Endothelial cell of umbilical vein (primary cell): ENCODE data around the gene HAGH. TPM values are rescaled to one million over a fixed set of nuclear protein-coding genes. Genes with fewer than 3 reads are reported as not detected.

ENCODE experiments used
- BruUV-seq: library from RNA; stranded (reverse); fragments of 400-500 nt; replicated peaks from 2 replicates; lab custom pipeline; 2021; lab: Mats Ljungman, UMichigan
- CTCF ChIA-PET: fragments of 300-600, 350-600 bp; sonication (Branson Sonifier 250); formaldehyde crosslinking; loops from one replicate; lab custom pipeline; 2021; ENCODE audit warnings: antibody characterized with exemption, inconsistent platforms; lab: Charles Lee
- POLR2A ChIA-PET: fragments of 300-600, 350-600 bp; sonication (Branson Sonifier 250); formaldehyde crosslinking; loops from one replicate; lab custom pipeline; 2021; ENCODE audit warnings: antibody characterized with exemption, inconsistent platforms; lab: Charles Lee
- DNase-seq: peaks from one replicate; pipeline ENCODE4 v3.0.0-alpha.2; 2011; ENCODE audit warnings: low read depth, low spot score
- FAIRE-seq: peaks from 2 replicates; lab custom pipeline; 2011; peaks lifted over from hg19 to GRCh38; lab: Jason Lieb, UNC
- H2AFZ ChIP-seq: 2 replicates; pipeline ENCODE4 v1.6.0; 2012; ENCODE audit warnings: low read depth, low read length, control low read depth, inconsistent platforms
- H3K27ac ChIP-seq: 2 replicates; pipeline ENCODE4 v1.5.1; 2011; ENCODE audit warnings: low read depth, mild to moderate bottlenecking, control low read depth, low read length, moderate library complexity; ENCODE audit not compliant: insufficient read depth
- H3K27me3 ChIP-seq, 2 experiments: 2 replicates each; pipeline versions ENCODE4 v1.6.0 to v1.6.1; 2011; ENCODE audit warnings: low read length in 2 of 2, mixed read lengths in 1 of 2; ENCODE audit not compliant: control insufficient read depth in 2 of 2, insufficient read depth in 2 of 2
- H3K36me3 ChIP-seq, 2 experiments: 2 replicates in 1 of 2; 3 replicates in 1 of 2; pipeline ENCODE4 v1.5.1; 2011; ENCODE audit warnings: low read length in 2 of 2, mild to moderate bottlenecking in 1 of 2, moderate library complexity in 1 of 2; ENCODE audit not compliant: control insufficient read depth in 2 of 2, insufficient read depth in 2 of 2; ENCODE audit errors: extremely low read depth in 1 of 2
- H3K4me1 ChIP-seq: 3 replicates; pipeline ENCODE4 v1.5.1; 2011; ENCODE audit warnings: mild to moderate bottlenecking, low read length; ENCODE audit not compliant: control insufficient read depth, insufficient read depth; ENCODE audit errors: extremely low read depth
- H3K4me2 ChIP-seq: 2 replicates; pipeline ENCODE4 v1.6.1; 2011; ENCODE audit warnings: low read length, control low read depth, mixed read lengths; ENCODE audit not compliant: insufficient read depth
- H3K4me3 ChIP-seq, 3 experiments: fragments of 200-600 bp in 1 of 3; sonication (generic), shearing (Covaris generic) in 1 of 3; replicated peaks in 1 of 3; 2 replicates each; pipeline ENCODE4 v1.5.1; 2011 to 2016; ENCODE audit warnings: control low read depth in 3 of 3, low read length in 3 of 3, mild to moderate bottlenecking in 2 of 3, inconsistent platforms in 1 of 3, low read depth in 1 of 3, moderate library complexity in 1 of 3; ENCODE audit not compliant: insufficient read depth in 1 of 3
- H3K79me2 ChIP-seq: 2 replicates; pipeline ENCODE4 v1.6.0; 2012; ENCODE audit warnings: low read length, inconsistent platforms; ENCODE audit not compliant: control insufficient read depth, insufficient read depth
- H3K9ac ChIP-seq: replicated peaks from 2 replicates; pipeline ENCODE3; 2011; ENCODE audit warnings: low read length, control low read depth; ENCODE audit not compliant: insufficient read depth; ENCODE audit errors: extremely low read depth
- H3K9me1 ChIP-seq: replicated peaks from 3 replicates; pipeline ENCODE4 v1.6.0; 2011; ENCODE audit warnings: mild to moderate bottlenecking, low read length; ENCODE audit not compliant: control insufficient read depth, insufficient read depth; ENCODE audit errors: extremely low read depth
- H3K9me3 ChIP-seq: replicated peaks from 2 replicates; pipeline ENCODE4 v1.5.1; 2012; ENCODE audit warnings: low read length, inconsistent platforms; ENCODE audit not compliant: control insufficient read depth, insufficient read depth
- H4K20me1 ChIP-seq: replicated peaks from 2 replicates; pipeline ENCODE3; 2011; ENCODE audit warnings: mild to moderate bottlenecking, low read length; ENCODE audit not compliant: control insufficient read depth, insufficient read depth; ENCODE audit errors: extremely low read depth
- CTCF ChIP-seq, 2 donors: IDR thresholded peaks; 1 replicate in 1 of 2; 2 replicates in 1 of 2; pipeline ENCODE4 v1.5.1; 2011; ENCODE audit warnings: low read length in 2 of 2, mild to moderate bottlenecking in 2 of 2, moderate library complexity in 2 of 2, control low read depth in 1 of 2, inconsistent platforms in 1 of 2, low read depth in 1 of 2; ENCODE audit not compliant: insufficient read depth in 1 of 2; ENCODE audit errors: extremely low read depth in 1 of 2
- EZH2 ChIP-seq: IDR thresholded peaks from 2 replicates; pipeline ENCODE4 v1.6.1; 2012; ENCODE audit warnings: borderline replicate concordance, low read depth, mild to moderate bottlenecking, moderate library complexity, low read length, inconsistent platforms; ENCODE audit not compliant: severe bottlenecking
- FOS ChIP-seq: IDR thresholded peaks from 2 replicates; pipeline ENCODE4 v1.6.1; 2011; ENCODE audit warnings: mild to moderate bottlenecking, low read length, moderate library complexity, borderline replicate concordance; ENCODE audit not compliant: insufficient read depth
- GATA2 ChIP-seq: IDR thresholded peaks from 2 replicates; pipeline ENCODE4 v1.7.0; 2011; ENCODE audit warnings: low read depth, mild to moderate bottlenecking, moderate library complexity, mixed read lengths, low read length; ENCODE audit not compliant: insufficient read length, insufficient read depth
- JUN ChIP-seq: IDR thresholded peaks from 2 replicates; pipeline ENCODE4 v1.6.1; 2011; ENCODE audit warnings: borderline replicate concordance, low read depth; ENCODE audit not compliant: insufficient read length, insufficient read depth
- MAX ChIP-seq: IDR thresholded peaks from 2 replicates; pipeline ENCODE4 v1.6.1; 2011; ENCODE audit not compliant: insufficient read depth, insufficient read length
- MYC ChIP-seq: IDR thresholded peaks from one replicate; pipeline ENCODE4 v1.6.1; 2011; ENCODE audit warnings: mild to moderate bottlenecking, low read depth, low read length
- POLR2A ChIP-seq: IDR thresholded peaks from 2 replicates; pipeline ENCODE4 v1.6.1; 2012; ENCODE audit warnings: low read depth, mild to moderate bottlenecking, control low read depth, low read length
- POLR2AphosphoS5 ChIP-seq: IDR thresholded peaks from 2 replicates; pipeline ENCODE4 v1.6.1; 2012; ENCODE audit warnings: low read depth, mild to moderate bottlenecking, control low read depth, low read length, moderate library complexity; ENCODE audit not compliant: insufficient read depth
- dilution Hi-C: fragments of 300-500 bp; cut with MboI; formaldehyde crosslinking; loops from one replicate; pipeline ENCODE4 v1.15.0; 2019; ENCODE audit warnings: low sequenced_read_pairs; ENCODE audit not compliant: extremely low pct_ligation_motif_present
- intact Hi-C: fragments of 100-400 bp; cut with micrococcal nuclease; formaldehyde crosslinking; loops from one replicate; pipeline ENCODE4 v1.10.0; 2022
- polyA plus RNA-seq, 4 experiments: library from polyadenylated mRNA; depleted of rRNA in 3 of 4; stranded (reverse) in 3 of 4; unstranded in 1 of 4; fragments of >200 nt; gene quantifications; 2 replicates each; pipeline versions ENCODE4 v1.2.1 to v1.2.3, GENCODE V29; 2011 to 2012; ENCODE audit warnings: missing spikeins in 1 of 4
- total RNA-seq: library from RNA; stranded (reverse); gene quantifications from 2 replicates; pipeline ENCODE4 v1.2.3, GENCODE V29; 2021

HAGH gene
- total and polyA plus RNA-seq, 2 donors (not counting 3 experiments of a cell fraction or from before 2014, with no cell fraction given) = 54.3 to 84.2 TPM

- DNase-seq (no peak), FAIRE-seq (no peak)
- Histone ChIP-seq H3K9me3 (no peaks in the 10 kb centered on the region), H3K27ac (no peak overlapping the region), H3K79me2 (peaks cover 15% of the 10 kb centered on the region), H3K4me2 (no peak overlapping the region), H3K9me1 (no peaks in the 10 kb centered on the region), H4K20me1 (no peaks in the 10 kb centered on the region), H2AFZ (no peak overlapping the region), H3K4me3 (no peak overlapping the region), H3K9ac (no peak overlapping the region), H3K27me3 (no peaks in the 10 kb centered on the region), H3K36me3 (peaks cover 0 to 23% of the 10 kb centered on the region in 2 experiments), H3K4me1 (no peaks in the 10 kb centered on the region)
- intact Hi-C loops = loop anchor here (10.0 kb wide), 1 partner anchor 485 kb away; the partner anchor contains the start of gene UBE2I
- TF ChIP-seq CTCF (IDR thresholded peaks at IDR 0.05; ENCODE audit: extremely low read depth in 1 of 2, insufficient read depth in 1 of 2, low read depth in 1 of 2, low read length in 2 of 2) = no peak
- no peak for TF ChIP-seq GATA2
- TF ChIP-seq POLR2A = no peak
- no peak for TF ChIP-seq MYC
- no peak for TF ChIP-seq EZH2
- no peak for TF ChIP-seq MAX
- no peak for TF ChIP-seq POLR2AphosphoS5
- TF ChIP-seq FOS = no peak
- no peak for TF ChIP-seq JUN
- ChIA-PET POLR2A (no interaction called here), CTCF (no interaction called here)
- dilution Hi-C loops = no loop called here
- no TSS peak for BruUV-seq
Measured at GRCh38 chr16:1789643-1790045, 37.0 kb downstream of the HAGH start.
